Parathyroid adenoma (tissue), 2 donors: ENCODE results near the gene CD274.
A peak's percentile ranks its signal among the peaks of the same experiment; 100 is the strongest.

Experiments
- H2AFZ ChIP-seq: fragments of 300-600 bp; sonication (generic); one replicate; pipeline ENCODE4 v1.7.0; 2017; ENCODE audit warnings: antibody characterized with exemption, mild to moderate bottlenecking
- H3K27ac ChIP-seq: fragments of 300-600 bp; sonication (generic); one replicate; pipeline ENCODE4 v1.7.0; 2017
- H3K27me3 ChIP-seq: fragments of 300-600 bp; sonication (generic); one replicate; pipeline ENCODE4 v1.7.0; 2017; ENCODE audit warnings: low read length; ENCODE audit not compliant: control insufficient read depth, insufficient read depth
- H3K36me3 ChIP-seq: fragments of 300-600 bp; sonication (generic); one replicate; pipeline ENCODE4 v1.7.0; 2017; ENCODE audit warnings: low read length; ENCODE audit not compliant: control insufficient read depth, insufficient read depth
- H3K4me1 ChIP-seq: fragments of 300-600 bp; sonication (generic); one replicate; pipeline ENCODE4 v1.7.0; 2017; ENCODE audit warnings: control low read depth
- H3K4me2 ChIP-seq: fragments of 300-600 bp; sonication (generic); one replicate; pipeline ENCODE4 v1.7.0; 2017; ENCODE audit warnings: low read length
- H3K4me3 ChIP-seq: fragments of 300-600 bp; sonication (generic); one replicate; pipeline ENCODE4 v1.7.0; 2017; ENCODE audit warnings: low read depth, low read length
- H3K79me2 ChIP-seq: fragments of 300-600 bp; sonication (generic); one replicate; pipeline ENCODE4 v1.7.0; 2017; ENCODE audit warnings: control low read depth
- H3K9ac ChIP-seq: fragments of 300-600 bp; sonication (generic); one replicate; pipeline ENCODE4 v1.7.0; 2017; ENCODE audit warnings: mild to moderate bottlenecking
- H3K9me3 ChIP-seq: fragments of 300-600 bp; sonication (generic); one replicate; pipeline ENCODE4 v1.7.0; 2017; ENCODE audit warnings: low read length; ENCODE audit not compliant: control insufficient read depth
- CTCF ChIP-seq: fragments of 300-600 bp; sonication (generic); IDR thresholded peaks from one replicate; pipeline ENCODE4 v1.7.0; 2017; ENCODE audit warnings: antibody characterized with exemption, mild to moderate bottlenecking
- donor health status: primary hyperparathyroidism.

CD274 gene

GRCh38 chr9:5499157-5499556 lies 48.8 kb downstream of the CD274 start:
- no peak overlapping the region for H3K27ac ChIP-seq
- no peak for TF ChIP-seq CTCF

GRCh38 chr9:5499889-5500398 lies 49.6 kb downstream of the CD274 start:
- Histone ChIP-seq H3K27ac (peak overlapping the region; percentile 65), H3K9ac (no peak overlapping the region), H3K4me1 (no peaks in the 10 kb centered on the region), H3K36me3 (no peaks in the 10 kb centered on the region), H3K9me3 (no peaks in the 10 kb centered on the region), H3K27me3 (no peaks in the 10 kb centered on the region), H3K4me3 (no peak overlapping the region), H2AFZ (peak overlapping the region; percentile 10), H3K79me2 (no peaks in the 10 kb centered on the region), H3K4me2 (no peak overlapping the region)
- no peak for TF ChIP-seq CTCF

More at GRCh38 chr9:5499157-5499556, 48.8 kb downstream of the CD274 start:
- H3K27me3 ChIP-seq = no peaks in the 10 kb centered on the region
- H3K4me1 ChIP-seq = peaks cover 1% of the 10 kb centered on the region
- no peaks in the 10 kb centered on the region for H3K79me2 ChIP-seq
- H3K9me3 ChIP-seq = no peaks in the 10 kb centered on the region
- H2AFZ ChIP-seq = no peak overlapping the region
- no peak overlapping the region for H3K9ac ChIP-seq
- no peak overlapping the region for H3K4me3 ChIP-seq
- no peak overlapping the region for H3K4me2 ChIP-seq
- no peaks in the 10 kb centered on the region for H3K36me3 ChIP-seq

- no peak overlapping the region for H3K4me3 ChIP-seq
- H3K27ac ChIP-seq = peak overlapping the region; percentile 18
- peak overlapping the region; percentile 10 for H2AFZ ChIP-seq
- H3K79me2 ChIP-seq = no peaks in the 10 kb centered on the region
- H3K27me3 ChIP-seq = no peaks in the 10 kb centered on the region
- no peak overlapping the region for H3K4me2 ChIP-seq
- no peaks in the 10 kb centered on the region for H3K36me3 ChIP-seq
- H3K9ac ChIP-seq = no peak overlapping the region
- no peaks in the 10 kb centered on the region for H3K9me3 ChIP-seq
- no peaks in the 10 kb centered on the region for H3K4me1 ChIP-seq
- no peak for TF ChIP-seq CTCF
Observed at GRCh38 chr9:5500441-5501235, 50.3 kb downstream of the CD274 start.

- Histone ChIP-seq H3K27me3 (no peaks in the 10 kb centered on the region), H3K4me1 (no peaks in the 10 kb centered on the region), H3K9me3 (no peaks in the 10 kb centered on the region), H3K4me2 (no peak overlapping the region), H2AFZ (no peak overlapping the region), H3K4me3 (no peak overlapping the region), H3K27ac (no peak overlapping the region), H3K36me3 (no peaks in the 10 kb centered on the region), H3K79me2 (no peaks in the 10 kb centered on the region), H3K9ac (no peak overlapping the region)
- TF ChIP-seq CTCF = no peak
Observed at GRCh38 chr9:5502553-5502952, 52.2 kb downstream of the CD274 start.

GRCh38 chr9:5509573-5509972 lies 59.2 kb downstream of the CD274 start:
- H3K4me2 ChIP-seq = no peak overlapping the region
- no peaks in the 10 kb centered on the region for H3K9me3 ChIP-seq
- no peak for TF ChIP-seq CTCF
- H3K36me3 ChIP-seq = no peaks in the 10 kb centered on the region
- H3K79me2 ChIP-seq = no peaks in the 10 kb centered on the region
- H3K4me3 ChIP-seq = no peak overlapping the region
- H3K27ac ChIP-seq = no peak overlapping the region
- no peak overlapping the region for H3K9ac ChIP-seq
- no peak overlapping the region for H2AFZ ChIP-seq
- no peaks in the 10 kb centered on the region for H3K27me3 ChIP-seq
- no peaks in the 10 kb centered on the region for H3K4me1 ChIP-seq
